HG02798 (cell line): ENCODE results near the gene ABCC3.

ENCODE experiments used
- ATAC-seq: cut with Tn5 transposase; IDR thresholded peaks from one replicate; pipeline ENCODE4 v1.9.1; 2021; ENCODE audit warnings: mild to moderate bottlenecking; ENCODE audit not compliant: unreplicated experiment, poor library complexity

Gene ABCC3

GRCh38 chr17:50641357-50641756, 6.7 kb downstream of the ABCC3 start:
- no peak for ATAC-seq

- no peak for ATAC-seq
These were observed 7.5 kb downstream of the ABCC3 start for GRCh38 chr17:50642071-50642721.

- ATAC-seq, result no peak
These were observed 8.3 kb downstream of the ABCC3 start for GRCh38 chr17:50642722-50643656.

GRCh38 chr17:50645748-50646682, 11.3 kb downstream of the ABCC3 start:
- ATAC-seq, result no peak

- no peak for ATAC-seq
These were observed 12.5 kb downstream of the ABCC3 start for GRCh38 chr17:50647187-50647586.

DNA sequence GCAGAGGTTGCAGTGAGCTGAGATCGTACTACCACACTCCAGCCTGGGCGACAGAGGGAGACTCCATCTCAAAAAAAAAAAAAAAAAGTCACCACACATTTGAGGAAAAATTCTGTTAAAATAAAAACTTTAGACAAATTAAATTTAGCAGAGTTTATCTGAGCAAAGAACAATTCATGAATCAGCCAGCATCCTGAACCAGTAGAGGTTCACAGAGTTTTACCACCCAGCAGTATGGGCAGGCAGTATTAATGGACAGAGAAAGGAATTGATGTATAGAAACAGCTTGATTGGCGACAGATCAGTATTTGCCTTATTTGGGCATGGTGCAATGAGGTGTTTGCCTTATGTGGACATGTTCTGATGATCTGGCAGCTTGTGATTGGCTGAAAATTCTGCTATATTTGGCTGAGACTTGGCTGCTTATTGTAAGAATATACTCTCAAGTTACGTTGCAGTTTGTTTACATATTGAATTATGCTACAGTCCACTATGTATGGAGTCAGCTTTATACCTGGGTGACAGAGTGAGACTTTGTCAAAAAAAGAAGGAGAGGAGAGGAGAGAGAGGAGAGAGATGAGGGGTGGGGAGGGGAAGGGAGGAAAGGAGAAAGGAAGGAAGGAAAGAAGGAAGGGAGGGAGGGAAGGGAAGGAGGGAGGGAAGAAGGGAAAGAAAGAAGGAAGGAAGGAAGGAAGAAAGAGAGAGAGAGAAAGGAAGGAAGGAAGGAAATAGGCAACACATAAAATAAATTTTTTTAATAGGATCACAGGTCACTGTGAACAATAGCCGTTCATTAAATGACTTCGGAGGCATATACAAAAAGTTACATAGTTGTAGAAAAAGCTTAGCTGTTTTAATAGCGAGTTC, 14.6 kb downstream of the ABCC3 start:
- ATAC-seq, result no peak

- no peak for ATAC-seq
These were observed 17.0 kb downstream of the ABCC3 start for GRCh38 chr17:50651661-50652060.

DNA sequence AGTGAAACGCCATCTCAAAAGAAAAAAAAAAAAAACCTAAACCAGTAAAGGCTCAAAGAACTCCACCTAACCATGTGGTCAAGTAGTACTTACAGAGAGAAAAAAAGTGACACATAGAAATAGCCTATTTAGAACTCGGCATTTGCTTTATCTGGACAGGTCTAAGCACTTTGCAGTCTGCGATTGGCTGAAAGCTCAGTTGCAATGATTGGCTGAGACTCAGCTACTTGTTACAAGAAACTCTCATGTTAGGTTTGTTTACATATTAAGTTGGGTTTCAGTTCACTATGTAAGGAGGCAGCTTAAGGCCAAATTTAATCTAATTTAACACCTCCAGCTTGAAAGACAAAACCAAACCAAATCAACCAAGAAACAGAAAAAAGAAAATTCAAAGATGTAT, 19.1 kb downstream of the ABCC3 start:
- no peak for ATAC-seq

DNA sequence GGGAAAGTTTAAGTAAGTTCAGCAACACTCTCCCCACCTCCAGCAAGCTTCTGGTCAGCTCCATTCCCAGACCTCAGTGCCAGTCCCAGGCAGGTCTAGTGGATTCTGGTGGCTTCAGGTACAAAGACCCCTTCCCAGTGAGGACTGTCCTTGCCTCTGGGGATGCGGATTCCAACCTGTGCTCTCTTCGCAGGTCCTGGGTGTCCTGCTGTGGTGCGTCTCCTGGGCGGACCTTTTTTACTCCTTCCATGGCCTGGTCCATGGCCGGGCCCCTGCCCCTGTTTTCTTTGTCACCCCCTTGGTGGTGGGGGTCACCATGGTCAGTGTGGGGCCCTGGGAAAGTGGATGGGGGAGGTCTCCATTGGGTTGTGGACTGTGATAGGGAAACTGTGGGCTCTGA, 21.8 kb downstream of the ABCC3 start:
- no peak for ATAC-seq

GRCh38 chr17:50657054-50657453, 22.4 kb downstream of the ABCC3 start:
- no peak for ATAC-seq

DNA sequence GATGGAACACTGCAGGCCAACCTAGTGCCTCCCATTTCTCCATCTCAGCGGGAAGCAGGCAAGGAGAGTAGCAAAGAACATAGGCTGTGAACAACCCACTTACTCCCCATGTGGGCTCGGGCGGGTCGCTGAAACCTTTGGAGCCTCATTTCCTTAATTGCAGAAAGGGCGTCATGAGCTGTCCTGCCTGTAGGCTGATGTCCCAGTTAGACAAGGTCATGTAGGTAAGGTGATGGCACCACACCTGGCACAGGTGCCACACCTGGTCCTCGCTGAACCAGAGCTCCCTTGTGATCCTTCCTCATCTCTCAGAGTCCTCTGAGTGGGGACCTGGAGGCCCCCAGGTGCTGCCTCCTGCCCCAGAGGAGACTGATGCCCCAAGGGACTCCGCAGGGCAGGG, 22.9 kb downstream of the ABCC3 start:
- ATAC-seq, result no peak

DNA sequence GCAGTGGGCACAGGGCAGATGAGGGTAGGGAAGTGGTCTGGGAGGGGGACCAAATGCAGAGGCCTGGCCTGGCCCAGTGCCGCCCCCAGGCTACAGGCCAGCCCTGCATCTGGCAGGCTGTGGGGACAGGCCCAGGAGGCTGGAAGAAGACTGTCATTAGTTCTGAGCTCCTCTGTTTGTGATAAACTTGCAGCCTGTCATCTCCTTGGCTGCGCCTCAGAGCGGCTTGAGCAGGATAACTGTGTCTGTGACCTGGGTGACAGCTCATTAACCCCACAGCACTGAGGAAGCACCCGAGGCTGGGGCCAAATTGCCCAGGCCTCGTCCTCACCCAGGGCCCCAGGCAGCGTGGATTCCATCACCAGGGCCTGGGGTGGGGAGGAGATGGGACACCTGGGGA, 23.9 kb downstream of the ABCC3 start:
- no peak for ATAC-seq

DNA sequence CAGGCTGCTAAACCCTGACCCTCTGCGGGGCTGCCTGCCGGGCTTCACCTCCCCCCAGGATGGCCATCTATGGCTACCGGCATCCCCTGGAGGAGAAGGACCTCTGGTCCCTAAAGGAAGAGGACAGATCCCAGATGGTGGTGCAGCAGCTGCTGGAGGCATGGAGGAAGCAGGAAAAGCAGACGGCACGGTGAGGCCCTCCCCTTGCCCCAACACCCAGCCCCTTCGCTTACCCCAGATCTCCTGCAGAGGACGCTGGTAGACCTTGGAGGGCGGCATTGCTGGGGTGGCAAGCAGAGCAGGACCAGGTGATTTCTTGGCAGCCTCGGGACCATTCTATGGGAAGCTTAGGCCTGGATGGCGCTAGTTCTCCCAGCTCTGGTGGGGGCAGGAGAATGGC, 24.5 kb downstream of the ABCC3 start:
- ATAC-seq, result no peak

GRCh38 chr17:50660042-50660886, 25.6 kb downstream of the ABCC3 start:
- no peak for ATAC-seq

DNA sequence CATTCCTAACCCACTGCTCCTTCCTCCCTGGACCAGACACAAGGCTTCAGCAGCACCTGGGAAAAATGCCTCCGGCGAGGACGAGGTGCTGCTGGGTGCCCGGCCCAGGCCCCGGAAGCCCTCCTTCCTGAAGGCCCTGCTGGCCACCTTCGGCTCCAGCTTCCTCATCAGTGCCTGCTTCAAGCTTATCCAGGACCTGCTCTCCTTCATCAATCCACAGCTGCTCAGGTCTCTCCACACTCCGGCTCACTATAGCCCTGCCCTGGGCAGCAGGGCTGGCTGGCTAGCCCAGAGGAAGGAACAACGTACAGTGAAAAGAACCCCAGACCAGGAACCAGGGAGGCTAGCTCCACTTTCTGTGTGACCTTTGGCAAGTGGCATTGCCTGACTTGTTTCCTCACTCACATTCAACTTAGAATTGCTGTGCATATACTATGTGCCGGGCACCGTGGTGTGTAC, 26.2 kb downstream of the ABCC3 start:
- ATAC-seq, result no peak

- ATAC-seq, result no peak
These were observed 26.7 kb downstream of the ABCC3 start for GRCh38 chr17:50661348-50661747.

- no peak for ATAC-seq
These were observed 27.2 kb downstream of the ABCC3 start for GRCh38 chr17:50661795-50662391.

DNA sequence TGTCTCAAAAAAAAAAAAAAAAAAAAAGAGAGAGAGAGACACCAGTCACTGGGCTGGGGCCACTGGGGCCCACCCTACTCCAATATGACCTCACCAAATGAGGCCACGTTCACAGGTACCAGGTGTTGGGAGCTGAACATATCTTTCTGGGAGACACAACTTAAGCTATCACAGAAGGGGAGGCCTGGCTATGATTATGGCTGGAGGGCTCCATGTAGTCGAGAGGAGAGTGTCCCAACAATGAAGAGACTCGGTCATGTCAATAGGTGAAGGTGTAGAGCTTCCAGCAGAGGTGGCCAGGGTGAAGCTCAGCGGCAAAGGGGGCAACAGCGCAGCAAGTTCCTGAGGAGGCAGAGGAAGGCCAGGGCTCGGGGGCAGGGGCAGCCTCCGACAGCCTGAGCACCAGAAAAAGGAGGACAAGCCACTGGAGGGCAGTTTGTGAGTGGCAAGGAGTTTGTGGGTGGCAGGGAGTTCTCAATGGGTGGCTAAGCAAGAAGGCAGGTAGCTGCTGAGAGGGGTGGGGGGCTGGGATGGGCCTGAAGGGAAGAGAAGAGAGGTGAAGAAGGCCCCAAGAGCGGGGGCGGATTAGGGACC, 28.0 kb downstream of the ABCC3 start:
- ATAC-seq, result no peak
